RCC 7860 (cell line): ENCODE measurements around the gene SPTBN1.

Experiments
- DNase-seq: peaks from one replicate; pipeline ENCODE4 v3.0.0-alpha.2; 2015; ENCODE audit warnings: low spot score
- FAIRE-seq: peaks from 2 replicates; lab custom pipeline; 2012; peaks lifted over from hg19 to GRCh38; lab: Jason Lieb, UNC

SPTBN1 gene

GRCh38 chr2:54664238-54664786, 208.2 kb downstream of the SPTBN1 start:
- FAIRE-seq (no peak), DNase-seq (no peak)

- DNase-seq = no peak
- no peak for FAIRE-seq
Observed at GRCh38 chr2:54665436-54665856, 209.3 kb downstream of the SPTBN1 start.

- DNase-seq = no peak
- no peak for FAIRE-seq
Observed at GRCh38 chr2:54666131-54666633, 210.1 kb downstream of the SPTBN1 start.

GRCh38 chr2:54666634-54667265, 210.6 kb downstream of the SPTBN1 start:
- no peak for FAIRE-seq
- DNase-seq = no peak

GRCh38 chr2:54667266-54667639, 211.1 kb downstream of the SPTBN1 start:
- no peak for FAIRE-seq

GRCh38 chr2:54667726-54668650, 211.9 kb downstream of the SPTBN1 start:
- DNase-seq (no peak), FAIRE-seq (no peak)

More at GRCh38 chr2:54667266-54667639, 211.1 kb downstream of the SPTBN1 start:
- DNase-seq = no peak

GRCh38 chr2:54668711-54669110, 212.6 kb downstream of the SPTBN1 start:
- FAIRE-seq (no peak), DNase-seq (no peak)

- DNase-seq = no peak
Observed at GRCh38 chr2:54669677-54670484, 213.8 kb downstream of the SPTBN1 start.

GRCh38 chr2:54670485-54671009, 214.4 kb downstream of the SPTBN1 start:
- FAIRE-seq (no peak), DNase-seq (no peak)

More at GRCh38 chr2:54669677-54670484, 213.8 kb downstream of the SPTBN1 start:
- FAIRE-seq = no peak

- DNase-seq (no peak), FAIRE-seq (no peak)
Observed at GRCh38 chr2:54671010-54671409, 214.9 kb downstream of the SPTBN1 start.

- no peak for FAIRE-seq
Observed at GRCh38 chr2:54671875-54672589, 215.9 kb downstream of the SPTBN1 start.

GRCh38 chr2:54672590-54673456, 216.7 kb downstream of the SPTBN1 start:
- no peak for DNase-seq
- FAIRE-seq = no peak

More at GRCh38 chr2:54671875-54672589, 215.9 kb downstream of the SPTBN1 start:
- DNase-seq = no peak

GRCh38 chr2:54673501-54673998, 217.4 kb downstream of the SPTBN1 start:
- DNase-seq (peak; percentile 21), FAIRE-seq (no peak)

- FAIRE-seq (no peak), DNase-seq (no peak)
Observed at GRCh38 chr2:54675281-54675680, 219.2 kb downstream of the SPTBN1 start.

- DNase-seq (no peak), FAIRE-seq (no peak)
Observed at GRCh38 chr2:54675738-54676137, 219.6 kb downstream of the SPTBN1 start.

GRCh38 chr2:54676656-54677055, 220.5 kb downstream of the SPTBN1 start:
- DNase-seq = no peak
- no peak for FAIRE-seq

- DNase-seq (no peak), FAIRE-seq (no peak)
Observed at GRCh38 chr2:54677476-54678265, 221.5 kb downstream of the SPTBN1 start.

- DNase-seq (no peak), FAIRE-seq (no peak)
Observed at GRCh38 chr2:54678719-54679118, 222.6 kb downstream of the SPTBN1 start.
